Esophagus squamous epithelium (tissue), 4 donors: ENCODE measurements around the gene ULK4.

Source experiments
- CTCF ChIP-seq, 6 experiments: fragments of 450-650 bp in 4 of 6; fragments of 200-600 bp in 2 of 6; sonication (generic) in 2 of 6; IDR thresholded peaks; one replicate each; pipeline ENCODE4 v1.5.1; 2016 to 2019; ENCODE audit warnings: antibody characterized with exemption in 6 of 6, mild to moderate bottlenecking in 4 of 6, moderate library complexity in 4 of 6
- POLR2A ChIP-seq, 4 donors: fragments of 450-650 bp; IDR thresholded peaks; one replicate each; pipeline ENCODE4 v1.6.1; 2017; ENCODE audit warnings: antibody characterized with exemption in 4 of 4, mild to moderate bottlenecking in 4 of 4, moderate library complexity in 3 of 4

DNA sequence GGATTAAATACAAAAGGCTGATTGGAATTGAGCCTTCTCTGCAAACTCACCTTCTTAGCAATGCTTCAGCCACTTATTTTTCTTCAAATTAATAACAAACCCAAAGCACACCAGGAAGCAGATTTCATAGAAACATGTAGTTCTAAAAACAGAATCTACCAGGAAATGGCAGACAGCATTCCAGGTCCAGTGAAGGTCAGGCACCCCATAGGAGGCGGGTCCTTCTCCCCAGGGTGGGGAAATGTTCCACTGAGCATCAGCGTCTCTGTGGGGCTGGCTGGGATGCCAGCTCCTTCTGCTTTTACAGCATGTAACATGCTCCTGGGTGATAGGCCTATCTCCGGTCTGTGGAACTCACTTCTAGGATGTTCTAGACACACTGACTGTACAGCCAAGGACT, 713.4 kb downstream of the ULK4 start:
- TF ChIP-seq CTCF (IDR thresholded peaks at IDR 0.05) (no peak), POLR2A (IDR thresholded peaks at IDR 0.05) (no peak)
